A673 (cell line): Measurements from ENCODE around the gene CREB5. TPM values are rescaled to one million over a fixed set of nuclear protein-coding genes. Genes with fewer than 3 reads are reported as not detected.

Source experiments
- BruUV-seq: library from RNA; stranded (reverse); fragments of 400-500 nt; replicated peaks from 2 replicates; lab custom pipeline; 2021; lab: Mats Ljungman, UMichigan
- CTCF ChIA-PET: fragments of 300-600 bp; sonication (Branson Sonifier 250); formaldehyde crosslinking; loops from one replicate; lab custom pipeline; 2022; ENCODE audit warnings: antibody characterized with exemption; lab: Charles Lee
- POLR2A ChIA-PET: fragments of 300-600 bp; sonication (Branson Sonifier 250); formaldehyde crosslinking; loops from one replicate; lab custom pipeline; 2022; ENCODE audit warnings: antibody characterized with exemption; ENCODE audit not compliant: low non-redundant PET; lab: Charles Lee
- DNase-seq: peaks from one replicate; pipeline ENCODE4 v3.0.0-alpha.2; 2015; ENCODE audit warnings: low spot score
- H3K27ac ChIP-seq: fragments of 200-600 bp; sonication (generic); 2 replicates; pipeline ENCODE4 v1.5.1; 2016; ENCODE audit warnings: mixed run types, low read depth, mild to moderate bottlenecking, mixed read lengths, antibody characterized with exemption, low read length; ENCODE audit not compliant: poor library complexity, severe bottlenecking
- H3K27me3 ChIP-seq: fragments of 200-600 bp; sonication (generic); replicated peaks from 2 replicates; pipeline ENCODE4 v1.6.1; 2017; ENCODE audit warnings: mixed run types, low read depth, mild to moderate bottlenecking, mixed read lengths, antibody characterized with exemption, low read length; ENCODE audit not compliant: insufficient read depth, poor library complexity
- H3K36me3 ChIP-seq: fragments of 200-600 bp; sonication (generic); 2 replicates; pipeline ENCODE4 v1.6.1; 2016; ENCODE audit warnings: mixed run types, mild to moderate bottlenecking, mixed read lengths, antibody characterized with exemption, low read length; ENCODE audit not compliant: insufficient read depth, poor library complexity, severe bottlenecking
- H3K4me1 ChIP-seq: fragments of 200-600 bp; sonication (generic); 2 replicates; pipeline ENCODE4 v1.6.1; 2017; ENCODE audit warnings: mixed run types, mild to moderate bottlenecking, mixed read lengths, antibody characterized with exemption, low read length; ENCODE audit not compliant: insufficient read depth, poor library complexity, severe bottlenecking
- H3K4me3 ChIP-seq: fragments of 200-600 bp; sonication (generic); 2 replicates; pipeline ENCODE4 v1.5.1; 2016; ENCODE audit warnings: low read depth, mixed run types, mild to moderate bottlenecking, mixed read lengths, low read length; ENCODE audit not compliant: poor library complexity, severe bottlenecking
- H3K9me3 ChIP-seq: fragments of 200-600 bp; sonication (generic); 2 replicates; pipeline ENCODE4 v1.6.1; 2016; ENCODE audit warnings: mixed run types, low read depth, mild to moderate bottlenecking, mixed read lengths, antibody characterized with exemption, low read length; ENCODE audit not compliant: poor library complexity, severe bottlenecking
- EZH2 ChIP-seq: fragments of 200-600 bp; sonication (generic); IDR thresholded peaks from 2 replicates; pipeline ENCODE4 v1.6.1; 2017; ENCODE audit warnings: borderline replicate concordance, low read depth, mild to moderate bottlenecking, mixed read lengths, antibody characterized with exemption, low read length; ENCODE audit not compliant: poor library complexity, severe bottlenecking
- intact Hi-C: fragments of 100-400 bp; cut with micrococcal nuclease; formaldehyde crosslinking; loops from one replicate; pipeline ENCODE4 v1.10.0; 2022; ENCODE audit not compliant: unreplicated experiment
- total RNA-seq: library from RNA; stranded (reverse); gene quantifications from 2 replicates; pipeline ENCODE4 v1.2.3, GENCODE V29; 2021
- TF ChIP-seq, protein P1 (sequence below): fragments of 300-800, 200-600 bp; sonication (generic); conservative IDR thresholded peaks from 2 replicates; pipeline ENCODE4 v1.5.1; 2017; ENCODE audit warnings: low read depth, mild to moderate bottlenecking, antibody characterized with exemption, low read length, moderate library complexity, mixed read lengths

Gene CREB5
- total RNA-seq, 1 experiment from 2014 or later = 10.3 TPM

DNA sequence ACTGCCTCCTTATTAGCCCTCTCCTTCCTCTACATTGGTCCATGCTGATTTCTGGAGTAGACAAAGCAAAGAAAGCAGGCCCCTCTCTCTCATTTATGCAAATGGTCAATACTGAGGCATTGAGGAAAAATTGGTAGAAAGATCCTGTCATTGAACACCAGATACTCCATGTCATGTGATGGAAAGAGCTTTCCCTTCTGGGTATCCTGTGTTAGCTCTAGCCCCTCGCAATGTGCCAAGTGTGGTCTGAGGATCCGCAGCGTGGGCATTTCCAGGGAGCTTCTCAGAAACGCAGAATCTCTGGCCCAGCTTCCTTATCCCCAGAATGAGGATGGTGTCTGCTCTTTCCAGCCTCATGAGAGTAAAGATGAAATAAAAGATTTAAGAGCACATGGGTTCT is 159.1 kb downstream of the CREB5 start:
- Histone ChIP-seq H3K36me3 (no peaks in the 10 kb centered on the region), H3K9me3 (no peaks in the 10 kb centered on the region), H3K27me3 (peaks cover 81% of the 10 kb centered on the region), H3K4me1 (peaks cover 21% of the 10 kb centered on the region), H3K4me3 (no peak overlapping the region), H3K27ac (no peak overlapping the region)
- intact Hi-C loops = no loop called here
- TF ChIP-seq EZH2 = no peak
- TF ChIP-seq, protein P1, sequence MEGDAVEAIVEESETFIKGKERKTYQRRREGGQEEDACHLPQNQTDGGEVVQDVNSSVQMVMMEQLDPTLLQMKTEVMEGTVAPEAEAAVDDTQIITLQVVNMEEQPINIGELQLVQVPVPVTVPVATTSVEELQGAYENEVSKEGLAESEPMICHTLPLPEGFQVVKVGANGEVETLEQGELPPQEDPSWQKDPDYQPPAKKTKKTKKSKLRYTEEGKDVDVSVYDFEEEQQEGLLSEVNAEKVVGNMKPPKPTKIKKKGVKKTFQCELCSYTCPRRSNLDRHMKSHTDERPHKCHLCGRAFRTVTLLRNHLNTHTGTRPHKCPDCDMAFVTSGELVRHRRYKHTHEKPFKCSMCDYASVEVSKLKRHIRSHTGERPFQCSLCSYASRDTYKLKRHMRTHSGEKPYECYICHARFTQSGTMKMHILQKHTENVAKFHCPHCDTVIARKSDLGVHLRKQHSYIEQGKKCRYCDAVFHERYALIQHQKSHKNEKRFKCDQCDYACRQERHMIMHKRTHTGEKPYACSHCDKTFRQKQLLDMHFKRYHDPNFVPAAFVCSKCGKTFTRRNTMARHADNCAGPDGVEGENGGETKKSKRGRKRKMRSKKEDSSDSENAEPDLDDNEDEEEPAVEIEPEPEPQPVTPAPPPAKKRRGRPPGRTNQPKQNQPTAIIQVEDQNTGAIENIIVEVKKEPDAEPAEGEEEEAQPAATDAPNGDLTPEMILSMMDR = no peak
- no peak for DNase-seq
- CTCF ChIA-PET = no interaction called here
- BruUV-seq = no TSS peak
- POLR2A ChIA-PET = no interaction called here

DNA sequence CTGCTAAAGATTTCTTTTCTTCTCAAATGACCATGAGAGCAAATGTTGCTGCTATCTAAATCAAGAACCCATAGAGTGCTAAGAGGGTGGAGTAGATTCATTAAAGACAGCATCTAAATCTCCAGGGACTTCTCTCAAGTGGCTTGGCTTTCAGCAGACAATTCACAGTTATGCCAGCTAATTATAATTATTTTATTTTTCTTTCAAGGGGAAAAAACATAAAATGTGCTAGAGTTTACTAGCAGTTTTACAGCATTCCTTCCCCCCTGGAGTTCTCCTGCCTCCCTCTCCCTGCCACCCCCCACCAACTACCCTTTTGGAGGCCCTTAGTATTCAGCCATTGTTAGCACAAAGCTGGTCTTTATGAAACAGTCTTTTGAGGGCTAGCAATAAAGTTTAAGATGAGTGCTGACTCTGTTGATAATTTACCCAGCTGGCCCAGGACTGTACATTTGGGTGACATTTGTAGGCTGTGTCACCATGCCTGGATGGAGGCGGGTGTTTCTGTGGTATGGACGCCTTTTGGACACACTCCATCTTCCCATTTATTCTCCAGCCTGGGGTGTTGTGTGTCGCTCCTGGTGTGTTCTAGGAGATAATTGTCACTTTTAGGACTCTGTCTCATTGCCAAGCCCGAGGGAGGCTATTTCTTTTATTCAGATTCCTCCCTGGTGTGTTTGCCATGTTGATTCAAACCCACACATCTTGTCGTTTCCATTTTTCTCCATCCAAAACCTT is 160.2 kb downstream of the CREB5 start:
- H3K4me1 ChIP-seq = peaks cover 21% of the 10 kb centered on the region
- H3K27me3 ChIP-seq = peaks cover 79% of the 10 kb centered on the region
- no peaks in the 10 kb centered on the region for H3K36me3 ChIP-seq
- ChIA-PET POLR2A (interaction anchor here (0.7 kb wide), 1 partner anchor 701 kb away, joined by 18 read pairs; no protein-coding TSS in a partner anchor), CTCF (no interaction called here)
- BruUV-seq = no TSS peak
- intact Hi-C loops = no loop called here
- no peak for TF ChIP-seq EZH2
- TF ChIP-seq, protein P1 = no peak
- H3K27ac ChIP-seq = no peak overlapping the region
- no peaks in the 10 kb centered on the region for H3K9me3 ChIP-seq
- H3K4me3 ChIP-seq = no peak overlapping the region
- DNase-seq = peak; percentile 73

DNA sequence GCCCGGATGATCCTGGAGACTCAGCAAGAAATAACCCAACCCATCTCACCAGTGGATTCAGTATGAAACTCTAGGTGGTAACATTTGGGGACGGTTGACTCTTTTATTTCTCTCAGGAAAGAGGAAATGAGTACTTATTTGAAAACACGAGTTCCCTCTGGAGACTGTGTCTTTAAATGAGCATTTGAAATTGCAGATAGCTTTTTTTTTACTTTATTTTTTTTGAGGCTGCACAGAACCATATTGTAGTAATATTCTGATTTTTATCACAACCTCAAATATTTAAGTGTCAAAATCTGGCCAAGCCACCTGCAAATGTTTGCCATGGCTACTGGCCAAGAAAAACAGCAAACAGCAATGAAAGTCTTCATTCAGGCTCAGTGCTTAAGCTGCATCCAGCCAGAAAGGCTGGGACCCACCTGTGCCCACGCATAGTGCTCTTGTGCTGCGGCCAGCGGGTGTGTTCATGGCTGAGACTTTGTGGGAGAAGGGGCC is 160.8 kb downstream of the CREB5 start:
- H3K9me3 ChIP-seq = no peaks in the 10 kb centered on the region
- peaks cover 21% of the 10 kb centered on the region for H3K4me1 ChIP-seq
- peaks cover 79% of the 10 kb centered on the region for H3K27me3 ChIP-seq
- intact Hi-C loops = no loop called here
- no peaks in the 10 kb centered on the region for H3K36me3 ChIP-seq
- POLR2A ChIA-PET = interaction anchor here (0.7 kb wide), 1 partner anchor 701 kb away, joined by 18 read pairs; no protein-coding TSS in a partner anchor
- no TSS peak for BruUV-seq
- TF ChIP-seq EZH2 = no peak
- TF ChIP-seq, protein P1 = no peak
- DNase-seq = no peak
- CTCF ChIA-PET = no interaction called here
- H3K4me3 ChIP-seq = no peak overlapping the region
- no peak overlapping the region for H3K27ac ChIP-seq
